A549 (cell line): ENCODE measurements around the gene LASP1. TPM values are rescaled to one million over a fixed set of nuclear protein-coding genes. Genes with fewer than 3 reads are reported as not detected.

ENCODE experiments used
- ATAC-seq, 2 experiments: fragments of 200-7000 bp in 1 of 2; fragments of >200 bp in 1 of 2; cut with Nextera tagmentation in 1 of 2; cut with Tn5 transposase in 1 of 2; 3 replicates each; pipeline versions ENCODE4 v1.8.0 to v1.9.1; 2018 to 2020; ENCODE audit warnings: mild to moderate bottlenecking in 1 of 2, moderate library complexity in 1 of 2
- CTCF ChIA-PET: fragments of 300-600 bp; sonication (Branson Sonifier 250); formaldehyde crosslinking; extraction: SDS; loops from one replicate; lab custom pipeline; 2021; ENCODE audit warnings: antibody characterized with exemption, inconsistent platforms; lab: Yijun Ruan, JAX
- POLR2A ChIA-PET: fragments of 350-600 bp; formaldehyde crosslinking; extraction: SDS; loops from one replicate; lab custom pipeline; 2021; ENCODE audit warnings: antibody characterized with exemption, inconsistent platforms; lab: Yijun Ruan, JAX
- DNase-seq, 2 experiments: peaks; one replicate each; pipeline versions ENCODE4 v3.0.0 to v3.0.0-alpha.2; 2011 to 2016; ENCODE audit warnings: low read depth in 1 of 2, low spot score in 1 of 2
- FAIRE-seq: peaks from 2 replicates; lab custom pipeline; 2011; peaks lifted over from hg19 to GRCh38; lab: Jason Lieb, UNC
- H3K27ac ChIP-seq, 2 experiments: fragments of >200 bp; sonication (Bioruptor Twin); formaldehyde crosslinking; 3 replicates each; pipeline ENCODE4 v1.5.1; 2016 to 2017
- H3K4me1 ChIP-seq: fragments of >200 bp; sonication (Bioruptor Twin); formaldehyde crosslinking; 3 replicates; pipeline ENCODE4 v1.6.1; 2016
- H3K4me2 ChIP-seq: fragments of >200 bp; sonication (Bioruptor Twin); formaldehyde crosslinking; 3 replicates; pipeline ENCODE4 v1.6.1; 2016
- H3K4me3 ChIP-seq: fragments of >200 bp; sonication (Bioruptor Twin); formaldehyde crosslinking; 3 replicates; pipeline ENCODE4 v1.5.1; 2016
- H3K9me3 ChIP-seq: fragments of >200 bp; sonication (Bioruptor Twin); formaldehyde crosslinking; 3 replicates; pipeline ENCODE4 v1.6.1; 2016
- CHD4 ChIP-seq: fragments of 200-600 bp; sonication (generic); IDR thresholded peaks from 2 replicates; pipeline ENCODE4 v1.6.1; 2016; ENCODE audit warnings: antibody characterized with exemption, mild to moderate bottlenecking, borderline replicate concordance
- ELK1 ChIP-seq: fragments of 150-350 bp; IDR thresholded peaks from 2 replicates; pipeline ENCODE4 v1.6.1; 2014; ENCODE audit warnings: low read depth, mild to moderate bottlenecking, low read length
- FOSB ChIP-seq: fragments of 250-450 bp; sonication (Bioruptor Pico); IDR thresholded peaks from 2 replicates; pipeline ENCODE4 v1.5.0; 2020; ENCODE audit warnings: mild to moderate bottlenecking, moderate library complexity
- FOSL2 ChIP-seq, 2 experiments: fragments of 450-650 bp in 1 of 2; fragments of >200 bp in 1 of 2; sonication (Bioruptor Twin) in 1 of 2; formaldehyde crosslinking; IDR thresholded peaks; 2 replicates each; pipeline versions ENCODE4 v1.5.0 to v1.6.1; 2016 to 2020; ENCODE audit warnings: mild to moderate bottlenecking in 1 of 2, moderate library complexity in 1 of 2
- GATA3 ChIP-seq: IDR thresholded peaks from 2 replicates; pipeline ENCODE4 v1.6.1; 2012; ENCODE audit warnings: borderline replicate concordance
- HES2 ChIP-seq: fragments of >200 bp; sonication (Bioruptor Twin); formaldehyde crosslinking; IDR thresholded peaks from 2 replicates; pipeline ENCODE4 v1.6.1; 2016
- HOXA7 ChIP-seq: fragments of 250-450 bp; sonication (Bioruptor Pico); IDR thresholded peaks from 2 replicates; pipeline ENCODE4 v1.5.0; 2020; ENCODE audit warnings: mild to moderate bottlenecking, moderate library complexity
- HOXB13 ChIP-seq: fragments of 250-450 bp; sonication (Bioruptor Pico); IDR thresholded peaks from 2 replicates; pipeline ENCODE4 v1.5.0; 2020; ENCODE audit warnings: low read depth, mild to moderate bottlenecking, moderate library complexity
- JUN ChIP-seq, 2 experiments: fragments of >200 bp; sonication (Bioruptor Twin); formaldehyde crosslinking; IDR thresholded peaks; 2 replicates in 1 of 2; 3 replicates in 1 of 2; pipeline ENCODE4 v1.6.1; 2016 to 2017
- MAX ChIP-seq: IDR thresholded peaks from 2 replicates; pipeline ENCODE4 v1.6.1; 2012
- NFE2L2 ChIP-seq: fragments of 150-350 bp; conservative IDR thresholded peaks from 2 replicates; pipeline ENCODE4 v1.6.1; 2014; ENCODE audit warnings: low read length
- NPAS2 ChIP-seq: fragments of 250-450 bp; sonication (Bioruptor Pico); IDR thresholded peaks from 2 replicates; pipeline ENCODE4 v1.8.0; 2022; ENCODE audit warnings: mild to moderate bottlenecking, moderate library complexity, borderline replicate concordance
- PBX3 ChIP-seq: IDR thresholded peaks from 2 replicates; pipeline ENCODE4 v1.6.1; 2012
- POLR2AphosphoS2 ChIP-seq: conservative IDR thresholded peaks from 2 replicates; pipeline ENCODE4 v1.6.1; 2012; ENCODE audit warnings: low read length, improper control_type of control experiment, inconsistent platforms
- RCOR1 ChIP-seq: fragments of 150-350 bp; IDR thresholded peaks from 2 replicates; pipeline ENCODE4 v1.6.1; 2014; ENCODE audit warnings: antibody characterized with exemption, low read length, low read depth
- RFX5 ChIP-seq: fragments of 450-650 bp; IDR thresholded peaks from 2 replicates; pipeline ENCODE4 v1.7.1; 2014; ENCODE audit warnings: antibody characterized with exemption, mild to moderate bottlenecking, moderate library complexity
- RNF2 ChIP-seq: fragments of 200-600 bp; sonication (generic); IDR thresholded peaks from 2 replicates; pipeline ENCODE4 v1.6.1; 2016; ENCODE audit warnings: low read depth, mild to moderate bottlenecking, antibody characterized with exemption, moderate library complexity, borderline replicate concordance
- SREBF2 ChIP-seq: fragments of 450-650 bp; IDR thresholded peaks from 2 replicates; pipeline ENCODE4 v1.6.1; 2014; ENCODE audit warnings: mild to moderate bottlenecking, moderate library complexity
- TFCP2L1 ChIP-seq: fragments of 250-450 bp; sonication (Bioruptor Pico); IDR thresholded peaks from 2 replicates; pipeline ENCODE4 v1.5.0; 2021; ENCODE audit warnings: mild to moderate bottlenecking
- TP53 ChIP-seq: fragments of 250-450 bp; sonication (Bioruptor Pico); IDR thresholded peaks from 2 replicates; pipeline ENCODE4 v1.5.0; 2021; ENCODE audit warnings: mild to moderate bottlenecking, moderate library complexity
- USF2 ChIP-seq: fragments of 450-650 bp; IDR thresholded peaks from 2 replicates; pipeline ENCODE4 v1.6.1; 2014; ENCODE audit warnings: antibody characterized with exemption
- ZC3H11A ChIP-seq: fragments of 450-650 bp; IDR thresholded peaks from 2 replicates; pipeline ENCODE4 v1.6.1; 2014; ENCODE audit warnings: antibody characterized with exemption, mild to moderate bottlenecking
- ZFP36 ChIP-seq: fragments of 450-650 bp; IDR thresholded peaks from 2 replicates; pipeline ENCODE4 v1.6.1; 2014; ENCODE audit warnings: borderline replicate concordance; ENCODE audit not compliant: partially characterized antibody
- ZNF302 ChIP-seq: fragments of 250-450 bp; sonication (Bioruptor Pico); IDR thresholded peaks from 2 replicates; pipeline ENCODE4 v1.9.0; 2021; ENCODE audit warnings: inconsistent platforms, mild to moderate bottlenecking, moderate library complexity
- WGBS: methylation state at CpG from one replicate; pipeline ENCODE4 v1.1.6; 2017; ENCODE audit errors: missing lambda C conversion rate; 5-methylcytosine and 5-hydroxymethylcytosine counted together
- polyA plus RNA-seq, 4 experiments: library from polyadenylated mRNA; depleted of rRNA in 3 of 4; stranded (reverse); fragments of >200 nt; fragmentation: RNase III in 1 of 4; extraction: RNeasy Plus Mini Kit Qiagen cat#74134 plus additional on column Dnase treatment in 1 of 4; gene quantifications; 2 replicates in 3 of 4; 3 replicates in 1 of 4; pipeline ENCODE4 v1.2.3, GENCODE V29; 2011 to 2017

The LASP1 gene
- polyA plus RNA-seq, 2 of the 4 experiments (the other 2 are of a cell fraction), result 145 to 281 TPM

- Histone ChIP-seq H3K9me3 (no peaks in the 10 kb centered on the region), H3K4me2 (peak overlapping the region; percentile 78), H3K4me1 (peaks cover 72% of the 10 kb centered on the region), H3K4me3 (peak overlapping the region; percentile 94), H3K27ac (peak overlapping the region; percentile 98)
- WGBS, result 11% methylated on average over 8 of the region's 9 CpGs
- peak; percentile 66 to 69 for DNase-seq
- ChIA-PET POLR2A (interaction anchor here (1.1 to 1.5 kb wide), 3 partner anchors 20 to 326 kb away, joined by 3 to 5 read pairs (median 3); partner anchors contain the start of genes RPL19 and RPL23), CTCF (interaction anchor here (1.0 to 6.4 kb wide), 7 partner anchors 7 to 280 kb away, joined by 3 to 90 read pairs (median 19); no protein-coding TSS in a partner anchor)
- no peak for ATAC-seq
- TF ChIP-seq FOSL2 (IDR thresholded peaks at IDR 0.05) (no peak; the same call in 1 of the 2 replicates), FOSL2 (CRISPR knock-in tag; IDR thresholded peaks at IDR 0.05) (peak; percentile 47; the same call in 1 of the 2 replicates), GATA3 (peak; percentile 49; the same call in 1 of the 2 replicates), TP53 (CRISPR knock-in tag) (0 out of 2 replicates have a peak, but pooled peaks have one; percentile 26), MAX (peak; percentile 63; the same call in 1 of the 2 replicates), POLR2AphosphoS2 (no peak), USF2 (peak; percentile 53; the same call in 1 of the 2 replicates), PBX3 (no peak), ZFP36 (no peak), JUN (IDR thresholded peaks at IDR 0.05) (peak in 1 of 2 experiments; percentile 18; a peak in 2 of 5 replicates), HOXB13 (CRISPR knock-in tag) (no peak)
- FAIRE-seq, result peak; percentile 18
These were observed 4.0 kb downstream of the LASP1 start for GRCh38 chr17:38873640-38874380.

- Histone ChIP-seq H3K4me2 (peak overlapping the region; percentile 78), H3K9me3 (no peaks in the 10 kb centered on the region), H3K27ac (peak overlapping the region; percentile 98), H3K4me1 (peaks cover 81% of the 10 kb centered on the region), H3K4me3 (peak overlapping the region; percentile 94; the same call in 2 of the 3 replicates)
- no peak for TF ChIP-seq ELK1
- TF ChIP-seq JUN (IDR thresholded peaks at IDR 0.05), result peak in 1 of 2 experiments; percentile 1; a peak in 1 of 5 replicates
- CTCF ChIA-PET, result interaction anchor here (1.0 to 6.4 kb wide), 5 partner anchors 10 to 46 kb away, joined by 3 to 90 read pairs (median 19); no protein-coding TSS in a partner anchor
- FAIRE-seq, result no peak
- DNase-seq, result no peak
- POLR2A ChIA-PET, result interaction anchor here (1.1 kb wide), 1 partner anchor 21 kb away, joined by 3 read pairs; the partner anchor contains the start of gene RPL23
- no peak for ATAC-seq
- 55% methylated on average over 10 of the region's 10 CpGs for WGBS
These were observed 4.9 kb downstream of the LASP1 start for GRCh38 chr17:38874505-38875400.

- DNase-seq (no peak), ATAC-seq (no peak), FAIRE-seq (no peak)
- TF ChIP-seq SREBF2 (no peak), ZC3H11A (no peak), RCOR1 (no peak), RFX5 (no peak), NPAS2 (CRISPR knock-in tag) (no peak), HES2 (no peak), ZNF302 (CRISPR knock-in tag) (no peak), FOSB (CRISPR knock-in tag) (no peak), TFCP2L1 (CRISPR knock-in tag) (no peak), NFE2L2 (no peak), RNF2 (no peak), HOXA7 (no peak), USF2 (no peak), CHD4 (no peak)
- Histone ChIP-seq H3K4me2 (peak overlapping the region; percentile 78), H3K27ac (peak overlapping the region; percentile 98), H3K4me1 (peaks cover 89% of the 10 kb centered on the region), H3K4me3 (no peak overlapping the region; the same call in 2 of the 3 replicates), H3K9me3 (no peaks in the 10 kb centered on the region)
- POLR2A ChIA-PET, result no interaction called here
- CTCF ChIA-PET, result interaction anchor here (1.2 kb wide), 1 partner anchor 25 kb away, joined by 4 read pairs; no protein-coding TSS in a partner anchor
- WGBS, result 62% methylated on average over 5 of the region's 5 CpGs
These were observed 5.7 kb downstream of the LASP1 start for GRCh38 chr17:38875477-38876075.
